Neural progenitor cell (in vitro differentiated cells): ENCODE data around the gene UPF3A. TPM values are rescaled to one million over a fixed set of nuclear protein-coding genes. Genes with fewer than 3 reads are reported as not detected.

ENCODE experiments used
- DNase-seq: peaks from one replicate; pipeline ENCODE4 v3.0.0-alpha.2; 2016; ENCODE audit warnings: low spot score
- H2AFZ ChIP-seq: fragments of 200-600 bp; sonication (generic); replicated peaks from 2 replicates; pipeline ENCODE4 v1.6.1; 2016; ENCODE audit warnings: antibody characterized with exemption
- H3F3A ChIP-seq: fragments of 200-600 bp; sonication (generic); 2 replicates; pipeline ENCODE4 v1.6.1; 2016; ENCODE audit warnings: antibody characterized with exemption, low read depth
- H3K27ac ChIP-seq: fragments of 200-600 bp; sonication (generic); 2 replicates; pipeline ENCODE4 v1.5.1; 2016; ENCODE audit warnings: mild to moderate bottlenecking
- H3K27me3 ChIP-seq: fragments of 200-600 bp; sonication (generic); 2 replicates; pipeline ENCODE4 v1.6.1; 2016; ENCODE audit warnings: mild to moderate bottlenecking, moderate library complexity
- H3K36me3 ChIP-seq: fragments of 200-600 bp; sonication (generic); 2 replicates; pipeline ENCODE4 v1.5.1; 2016
- H3K4me1 ChIP-seq: fragments of 200-600 bp; sonication (generic); 2 replicates; pipeline ENCODE4 v1.6.1; 2016; ENCODE audit warnings: mixed run types
- H3K4me2 ChIP-seq: fragments of 200-600 bp; sonication (generic); 2 replicates; pipeline ENCODE4 v1.6.1; 2016
- H3K4me3 ChIP-seq: fragments of 200-600 bp; sonication (generic); 2 replicates; pipeline ENCODE4 v1.5.1; 2016
- H3K79me2 ChIP-seq: fragments of 200-600 bp; sonication (generic); 2 replicates; pipeline ENCODE4 v1.6.1; 2016; ENCODE audit warnings: low read depth
- H3K9ac ChIP-seq: fragments of 200-600 bp; sonication (generic); 2 replicates; pipeline ENCODE4 v1.6.1; 2016
- H3K9me3 ChIP-seq: fragments of 200-600 bp; sonication (generic); 2 replicates; pipeline ENCODE4 v1.5.1; 2016; ENCODE audit warnings: low read depth
- H4K20me1 ChIP-seq: fragments of 200-600 bp; sonication (generic); 2 replicates; pipeline ENCODE4 v1.6.1; 2016; ENCODE audit warnings: low read depth
- H3K27ac Mint-ChIP-seq: 3 replicates; pipeline ENCODE4 v1.8.0; 2021; ENCODE audit warnings: mixed read lengths
- H3K27me3 Mint-ChIP-seq: 2 replicates; pipeline ENCODE4 v1.8.0; 2022; ENCODE audit warnings: low read depth, mild to moderate bottlenecking, inconsistent platforms, moderate library complexity, mixed read lengths; ENCODE audit not compliant: insufficient read depth
- H3K36me3 Mint-ChIP-seq: 3 replicates; pipeline ENCODE4 v1.8.0; 2021; ENCODE audit warnings: mixed read lengths
- H3K4me1 Mint-ChIP-seq: 3 replicates; pipeline ENCODE4 v1.8.0; 2021; ENCODE audit warnings: mixed read lengths
- H3K4me3 Mint-ChIP-seq: 3 replicates; pipeline ENCODE4 v1.8.0; 2021; ENCODE audit warnings: mild to moderate bottlenecking, moderate library complexity, mixed read lengths
- H3K9me3 Mint-ChIP-seq: 3 replicates; pipeline ENCODE4 v1.8.0; 2020; ENCODE audit warnings: mixed read lengths
- CTCF ChIP-seq: fragments of 200-600 bp; sonication (generic); IDR thresholded peaks from 2 replicates; pipeline ENCODE4 v1.5.1; 2017; ENCODE audit warnings: antibody characterized with exemption, mild to moderate bottlenecking
- EZH2 ChIP-seq: fragments of 200-600 bp; sonication (generic); IDR thresholded peaks from 2 replicates; pipeline ENCODE4 v1.6.1; 2017; ENCODE audit warnings: antibody characterized with exemption, mild to moderate bottlenecking, moderate library complexity
- EZH2phosphoT487 ChIP-seq: fragments of 200-600 bp; sonication (generic); IDR thresholded peaks from 2 replicates; pipeline ENCODE4 v1.6.1; 2017; ENCODE audit warnings: antibody characterized with exemption
- total RNA-seq: library from RNA; depleted of rRNA; stranded (reverse); fragments of >200 nt; gene quantifications from 2 replicates; pipeline ENCODE4 v1.2.3, GENCODE V29; 2015; ENCODE audit warnings: low replicate concordance

Gene UPF3A
- total RNA-seq, 1 donor from 2014 or later: 74.4 TPM

GRCh38 chr13:114311387-114311786 lies 30.0 kb downstream of the UPF3A start:
- no peak overlapping the region for H3K27ac Mint-ChIP-seq
- H2AFZ ChIP-seq: no peak overlapping the region
- TF ChIP-seq CTCF: no peak
- no peak for TF ChIP-seq EZH2
- no peak for TF ChIP-seq EZH2phosphoT487

DNA sequence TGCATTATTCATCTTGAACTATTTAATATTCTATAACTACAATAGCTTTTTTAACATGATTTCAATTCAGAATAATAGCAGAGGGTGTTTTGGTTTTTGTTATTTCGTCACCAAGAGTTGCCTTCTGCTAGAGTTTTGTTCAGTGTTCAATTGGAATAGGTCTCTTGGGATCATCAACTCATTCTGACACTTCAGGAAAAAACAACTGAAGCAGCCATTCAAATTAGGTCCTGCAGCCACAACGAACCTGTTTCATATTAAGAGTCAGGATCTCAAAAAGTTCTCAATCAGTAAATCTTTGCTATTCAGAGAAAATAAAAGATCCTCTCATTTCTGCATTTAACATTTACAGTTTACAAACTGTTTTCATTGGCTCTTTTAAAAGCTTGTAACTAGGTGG lies 30.5 kb downstream of the UPF3A start:
- peaks cover 3% of the 10 kb centered on the region for H3K27me3 Mint-ChIP-seq
- H3K4me3 Mint-ChIP-seq: no peak overlapping the region
- peaks cover 23% of the 10 kb centered on the region for H3K4me1 Mint-ChIP-seq

More at GRCh38 chr13:114311387-114311786, 30.0 kb downstream of the UPF3A start:
- Histone ChIP-seq H3K27me3 (no peaks in the 10 kb centered on the region), H3K9ac (no peak overlapping the region), H3K4me3 (no peak overlapping the region), H3K27ac (no peak overlapping the region), H3F3A (peaks cover 40% of the 10 kb centered on the region), H3K4me2 (no peak overlapping the region), H3K9me3 (no peaks in the 10 kb centered on the region), H3K4me1 (peaks cover 8% of the 10 kb centered on the region), H3K36me3 (no peaks in the 10 kb centered on the region), H3K79me2 (peaks cover 28% of the 10 kb centered on the region), H4K20me1 (peaks cover 11% of the 10 kb centered on the region)
- DNase-seq: no peak
- Mint-ChIP-seq H3K9me3 (no peaks in the 10 kb centered on the region), H3K4me3 (no peak overlapping the region), H3K36me3 (peaks cover 7% of the 10 kb centered on the region), H3K4me1 (peaks cover 19% of the 10 kb centered on the region), H3K27me3 (peaks cover 3% of the 10 kb centered on the region)

GRCh38 chr13:114313061-114313860 lies 31.9 kb downstream of the UPF3A start:
- Histone ChIP-seq H3K4me3 (peak overlapping the region; percentile 59), H3K79me2 (peaks cover 47% of the 10 kb centered on the region), H4K20me1 (peaks cover 30% of the 10 kb centered on the region), H3K27ac (peak overlapping the region; percentile 87), H3F3A (peaks cover 33% of the 10 kb centered on the region), H2AFZ (peak overlapping the region; percentile 8), H3K4me2 (peak overlapping the region; percentile 90), H3K4me1 (peaks cover 8% of the 10 kb centered on the region), H3K9me3 (no peaks in the 10 kb centered on the region), H3K9ac (no peak overlapping the region), H3K27me3 (no peaks in the 10 kb centered on the region), H3K36me3 (peaks cover 5% of the 10 kb centered on the region)
- Mint-ChIP-seq H3K4me1 (peaks cover 28% of the 10 kb centered on the region), H3K9me3 (no peaks in the 10 kb centered on the region), H3K36me3 (peaks cover 10% of the 10 kb centered on the region), H3K27ac (peak overlapping the region; percentile 97), H3K27me3 (peaks cover 3% of the 10 kb centered on the region), H3K4me3 (peak overlapping the region; percentile 88)
- DNase-seq: no peak
- TF ChIP-seq EZH2: no peak
- TF ChIP-seq EZH2phosphoT487: no peak
- TF ChIP-seq CTCF: no peak

More for the DNA sequence above, 30.5 kb downstream of the UPF3A start:
- Histone ChIP-seq H3K36me3 (peaks cover 4% of the 10 kb centered on the region), H3K27me3 (no peaks in the 10 kb centered on the region), H3F3A (peaks cover 34% of the 10 kb centered on the region), H3K27ac (no peak overlapping the region), H3K79me2 (peaks cover 33% of the 10 kb centered on the region), H3K4me1 (peaks cover 8% of the 10 kb centered on the region), H3K9ac (no peak overlapping the region), H2AFZ (no peak overlapping the region), H4K20me1 (peaks cover 16% of the 10 kb centered on the region), H3K9me3 (no peaks in the 10 kb centered on the region), H3K4me2 (no peak overlapping the region), H3K4me3 (no peak overlapping the region)
- Mint-ChIP-seq H3K27ac (no peak overlapping the region), H3K9me3 (no peaks in the 10 kb centered on the region), H3K36me3 (peaks cover 10% of the 10 kb centered on the region)
- no peak for TF ChIP-seq EZH2
- no peak for TF ChIP-seq EZH2phosphoT487
- TF ChIP-seq CTCF: no peak
- no peak for DNase-seq
